ENCODE results near the gene FAAP20. TPM values are rescaled to one million over a fixed set of nuclear protein-coding genes. Genes with fewer than 3 reads are reported as not detected.

Gene FAAP20, protein sequence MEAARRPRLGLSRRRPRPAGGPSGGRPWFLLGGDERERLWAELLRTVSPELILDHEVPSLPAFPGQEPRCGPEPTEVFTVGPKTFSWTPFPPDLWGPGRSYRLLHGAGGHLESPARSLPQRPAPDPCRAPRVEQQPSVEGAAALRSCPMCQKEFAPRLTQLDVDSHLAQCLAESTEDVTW
- total RNA-seq, result 15.5 TPM

DNA sequence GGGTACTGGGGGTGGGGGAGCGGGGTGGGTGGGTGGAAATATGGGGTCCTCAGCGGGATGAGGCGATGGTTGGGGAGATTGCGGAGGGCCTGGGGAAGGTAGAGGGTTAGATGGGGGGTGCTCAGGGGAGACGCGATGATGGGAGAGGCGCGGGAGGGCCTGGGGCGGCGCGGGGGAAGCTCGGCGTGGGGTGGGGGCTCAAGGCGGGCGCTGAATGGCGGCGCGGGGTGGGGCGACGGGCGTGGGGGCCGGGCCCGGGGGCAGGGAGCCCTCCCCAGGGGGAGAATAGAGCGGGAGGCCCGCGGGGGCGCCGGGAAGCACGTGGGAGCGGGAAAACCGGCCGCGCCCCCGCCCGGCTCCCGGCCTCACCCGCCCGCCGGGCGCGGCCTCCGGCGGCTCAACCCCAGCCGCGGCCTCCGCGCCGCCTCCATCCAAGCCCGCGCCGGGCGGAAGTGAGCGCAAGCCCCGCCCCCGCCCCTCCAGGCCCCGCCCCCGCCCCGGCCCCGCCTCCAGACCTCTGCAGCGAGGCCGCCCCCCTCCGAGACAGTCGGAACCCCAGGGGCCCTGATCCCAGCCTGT lies at the start of gene FAAP20:
Gene FAAP20 (minus strand): TSS at position 454 of the 579 bp plus-strand sequence. CDS start 23 bp downstream, at position 431.
- peak; percentile 66 for DNase-seq

DNA sequence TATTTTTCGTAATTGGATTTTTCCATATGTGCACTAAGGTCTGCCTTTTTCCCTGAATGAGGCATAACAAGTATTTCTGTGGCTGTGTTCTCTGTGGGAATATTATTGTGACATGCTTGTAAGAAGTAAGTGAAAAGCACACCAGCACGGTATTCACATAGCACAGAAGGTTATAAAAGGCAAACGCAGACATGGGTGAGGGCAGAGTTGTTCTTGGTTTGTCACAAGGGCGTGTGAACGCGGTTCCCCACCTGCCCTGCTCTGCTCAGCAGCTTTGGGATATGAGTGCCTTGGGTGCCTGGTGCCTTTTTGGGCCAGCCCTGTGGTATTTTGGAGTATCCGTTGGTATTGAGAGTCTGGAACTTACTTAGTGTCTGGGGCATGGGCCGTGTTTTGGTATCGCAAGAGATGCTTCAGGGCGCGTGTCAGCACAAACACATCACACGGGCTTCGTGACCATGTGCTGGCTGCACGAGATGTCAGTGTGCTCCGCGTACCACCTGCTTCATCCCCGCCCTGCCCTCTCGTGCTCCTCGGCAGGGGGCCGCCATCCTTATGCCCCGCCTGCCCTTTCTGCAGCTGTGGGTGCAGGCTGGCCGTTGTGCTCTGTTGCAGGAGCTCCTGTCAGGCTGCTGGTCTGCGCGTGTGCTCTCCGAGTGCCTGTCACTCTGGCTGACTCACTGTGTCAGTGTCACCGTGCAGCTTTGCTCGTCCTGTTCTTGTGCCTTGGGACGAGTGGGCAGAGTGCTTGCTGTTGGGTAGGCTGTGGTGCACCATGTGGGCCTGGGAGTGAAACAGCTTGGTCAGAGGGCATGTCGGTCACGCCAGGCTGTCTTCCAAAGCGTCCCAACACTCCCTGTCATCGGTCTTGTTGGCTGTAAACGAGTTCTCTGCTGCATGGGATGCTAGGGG lies 48.5 kb upstream of the FAAP20 start:
- DNase-seq, result no peak

DNA sequence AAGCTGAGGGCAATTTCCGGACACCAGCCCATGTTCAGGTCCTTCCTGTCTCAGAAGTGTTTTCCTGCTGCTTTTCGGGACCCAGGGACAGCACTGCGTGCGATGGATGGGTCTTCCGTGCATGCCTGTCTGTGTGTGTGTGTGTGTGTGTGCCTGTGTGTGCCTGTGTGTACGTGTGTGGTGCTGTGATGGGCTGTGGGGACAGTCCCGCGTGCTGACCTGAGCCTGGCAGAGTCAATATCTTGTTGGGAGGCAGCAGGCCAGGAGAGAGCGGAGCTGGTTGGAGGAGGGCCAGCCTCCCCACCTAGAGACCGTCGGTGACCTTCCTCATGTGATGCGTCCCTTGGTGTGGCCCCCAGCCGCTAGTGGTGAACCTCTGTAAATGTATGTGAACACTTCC lies 47.2 kb upstream of the FAAP20 start:
- DNase-seq, result no peak

DNA sequence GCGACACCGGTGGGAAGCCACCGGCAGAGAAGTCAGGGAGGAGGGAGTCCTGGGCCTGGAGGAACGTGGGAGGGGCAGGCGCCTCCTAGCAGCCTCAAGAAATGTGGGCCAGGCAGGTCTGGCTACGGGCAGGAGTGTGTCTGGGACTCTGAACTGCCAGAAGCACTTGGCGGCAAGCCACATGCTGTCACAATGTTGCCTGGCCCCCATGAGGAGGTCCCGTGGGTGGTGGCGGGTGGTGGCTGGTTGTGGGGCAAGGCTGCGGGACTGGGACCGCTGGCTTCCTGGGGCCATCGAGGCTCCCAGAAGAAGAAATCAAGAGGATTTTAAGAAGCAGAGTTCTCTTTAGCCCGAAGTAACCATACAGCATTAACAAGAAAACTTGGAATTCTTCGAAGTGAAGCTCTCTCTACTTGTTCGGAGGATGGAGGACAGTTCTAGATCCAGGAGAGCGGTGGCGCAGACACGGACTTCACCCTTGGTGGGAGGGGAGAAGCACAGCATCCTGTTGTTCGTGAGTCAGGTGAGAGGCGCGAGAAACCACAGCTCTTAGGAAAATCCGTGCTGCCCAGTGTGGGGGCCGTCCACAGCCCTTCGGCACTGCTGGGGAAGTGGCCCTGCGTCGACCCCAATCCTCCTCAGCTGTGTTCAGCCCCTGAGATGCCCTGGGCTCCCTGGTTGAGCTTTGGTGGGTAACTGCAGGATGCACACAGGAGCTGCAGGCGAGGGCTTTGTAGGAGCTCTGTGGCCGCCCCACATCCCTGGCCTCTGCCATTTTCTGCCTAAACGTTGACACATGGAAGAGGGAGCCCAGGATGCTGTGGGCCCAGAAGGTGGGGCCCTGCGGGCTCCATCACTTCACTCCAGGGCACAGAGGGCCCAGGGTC lies 45.9 kb upstream of the FAAP20 start:
- no peak for DNase-seq

DNA sequence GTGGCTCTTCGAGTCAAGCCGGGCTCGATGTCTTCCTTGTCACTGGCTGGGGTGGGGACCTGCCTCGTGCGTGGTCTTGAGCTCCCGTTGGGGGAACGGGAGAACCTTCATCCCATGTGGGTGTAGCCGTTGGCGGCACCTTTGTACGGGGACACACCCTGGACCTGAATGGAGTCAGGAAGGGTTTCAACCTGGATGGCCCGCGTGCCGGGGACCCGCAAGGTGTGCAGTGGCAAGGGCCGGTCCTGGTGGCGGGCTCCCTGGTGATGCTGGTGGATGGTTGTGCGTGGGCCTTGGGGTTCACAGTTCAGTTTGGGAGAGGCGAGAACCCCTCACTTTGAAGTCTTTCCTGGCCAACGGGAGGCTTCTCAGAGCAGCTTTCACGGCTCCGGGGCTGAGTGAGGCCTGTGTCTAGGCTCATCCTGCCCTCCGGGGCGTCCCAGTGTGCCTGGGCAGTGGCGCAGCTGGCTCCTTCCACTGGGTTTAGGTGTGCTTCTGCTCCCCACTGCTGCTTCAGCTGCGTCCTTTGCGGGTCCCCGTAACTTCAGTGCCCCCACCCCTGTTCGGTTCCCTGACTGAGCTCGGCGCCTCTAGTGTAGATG lies 44.9 kb upstream of the FAAP20 start:
- no peak for DNase-seq

DNA sequence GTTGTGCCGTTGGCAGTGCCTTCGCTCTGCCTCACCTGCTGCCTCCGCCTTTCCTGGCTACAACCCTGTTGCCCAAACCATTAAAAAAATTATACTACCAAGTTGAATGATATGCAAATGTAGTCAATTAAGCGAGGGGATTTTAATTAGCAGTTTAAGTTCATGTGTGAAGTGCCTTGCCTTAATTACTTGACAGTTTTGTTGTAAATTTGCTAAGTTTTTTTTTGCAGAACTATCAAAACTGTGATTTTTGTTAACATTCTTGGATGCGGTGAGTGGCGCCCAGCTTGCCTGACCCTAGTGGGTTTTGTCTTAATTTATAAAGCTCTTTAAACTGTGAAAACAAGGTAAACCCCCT lies 44.4 kb upstream of the FAAP20 start:
- DNase-seq, result no peak

DNA sequence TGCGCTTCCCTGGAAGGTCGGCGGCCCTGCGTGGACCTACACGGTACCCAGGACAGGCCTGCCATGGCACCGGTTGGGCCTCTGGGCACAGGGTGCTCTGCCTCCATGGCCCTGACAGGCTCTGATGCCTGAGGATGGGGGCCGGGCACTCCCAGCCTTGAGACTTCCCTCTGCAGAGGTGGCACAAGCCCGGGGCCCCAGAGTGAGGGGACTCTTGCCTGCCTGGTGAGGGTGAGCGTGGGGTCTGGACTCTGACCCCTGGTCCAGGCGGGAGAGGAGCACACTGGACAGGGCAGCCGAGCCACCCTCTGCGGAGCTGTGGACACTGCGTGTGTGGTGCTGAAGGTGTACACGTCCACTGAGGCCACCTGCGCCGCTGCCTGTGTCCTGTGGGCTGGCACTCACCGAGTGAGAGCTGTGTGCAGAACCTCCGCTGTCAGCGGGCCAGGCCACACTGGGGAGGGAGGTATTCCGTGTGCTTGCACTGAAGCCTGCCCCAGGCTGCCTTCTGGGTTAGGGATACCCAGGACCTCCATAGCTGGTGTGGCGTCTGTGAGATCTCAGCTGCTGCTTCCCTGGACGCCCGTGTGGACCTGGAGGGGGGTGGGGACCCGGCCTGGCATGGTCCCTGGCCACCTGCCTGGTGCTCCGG lies 43.9 kb upstream of the FAAP20 start:
- no peak for DNase-seq

GRCh38 chr1:2237773-2238172 lies 43.2 kb upstream of the FAAP20 start:
- no peak for DNase-seq

DNA sequence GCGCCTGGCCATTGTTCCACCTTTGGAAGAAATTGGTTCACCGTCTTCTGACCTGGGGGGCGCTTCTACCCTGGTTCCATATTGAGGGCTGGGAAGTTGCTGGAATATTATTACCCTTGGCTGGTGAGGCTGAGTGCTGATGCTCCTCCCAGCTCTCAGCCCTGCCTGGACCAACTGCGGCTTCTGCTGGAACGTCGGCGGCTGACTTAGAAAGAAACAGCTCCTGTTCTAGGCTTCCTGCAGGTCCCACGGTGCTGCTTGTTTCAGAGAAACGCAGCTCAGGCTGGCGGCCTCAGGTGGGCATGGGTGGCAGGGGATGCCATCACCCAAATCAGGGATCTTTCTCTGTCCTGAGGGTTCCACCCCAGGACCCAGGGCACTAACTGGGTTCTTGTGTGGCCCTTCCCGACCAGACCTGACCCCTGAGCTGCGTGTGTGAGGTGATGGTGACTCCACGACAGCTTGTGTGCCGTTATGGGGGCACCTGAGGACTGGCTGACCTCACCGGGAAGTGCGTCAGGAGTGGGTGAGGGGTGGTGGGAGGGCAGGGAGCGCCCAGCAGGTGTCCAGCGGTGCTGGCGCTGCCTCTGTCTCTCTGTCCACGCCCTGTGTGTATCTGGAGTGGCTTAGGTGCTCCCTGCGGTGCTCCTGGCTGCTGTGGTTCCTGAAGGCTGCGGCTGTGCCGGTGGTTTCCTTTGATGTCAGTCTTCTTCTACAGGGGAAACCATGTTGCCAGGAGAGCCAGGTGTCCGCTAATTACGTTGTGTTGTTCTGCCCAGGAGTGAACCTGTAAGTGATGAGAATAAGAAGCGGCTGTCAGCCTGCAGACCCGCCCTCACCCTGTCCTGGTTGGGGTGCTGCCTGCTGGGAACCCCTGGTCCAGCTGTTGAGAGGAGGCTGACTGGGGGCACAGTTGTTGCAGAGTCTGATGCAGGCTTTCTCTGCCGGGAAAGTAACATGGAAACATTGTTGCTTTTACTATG lies 42.4 kb upstream of the FAAP20 start:
- DNase-seq, result no peak

GRCh38 chr1:2235300-2235998 lies 40.9 kb upstream of the FAAP20 start:
- no peak for DNase-seq

GRCh38 chr1:2234762-2235113 lies 40.2 kb upstream of the FAAP20 start:
- no peak for DNase-seq

GRCh38 chr1:2233997-2234761 lies 39.6 kb upstream of the FAAP20 start:
- peak; percentile 48 for DNase-seq

GRCh38 chr1:2233468-2233867 lies 38.9 kb upstream of the FAAP20 start:
- DNase-seq, result no peak

DNA sequence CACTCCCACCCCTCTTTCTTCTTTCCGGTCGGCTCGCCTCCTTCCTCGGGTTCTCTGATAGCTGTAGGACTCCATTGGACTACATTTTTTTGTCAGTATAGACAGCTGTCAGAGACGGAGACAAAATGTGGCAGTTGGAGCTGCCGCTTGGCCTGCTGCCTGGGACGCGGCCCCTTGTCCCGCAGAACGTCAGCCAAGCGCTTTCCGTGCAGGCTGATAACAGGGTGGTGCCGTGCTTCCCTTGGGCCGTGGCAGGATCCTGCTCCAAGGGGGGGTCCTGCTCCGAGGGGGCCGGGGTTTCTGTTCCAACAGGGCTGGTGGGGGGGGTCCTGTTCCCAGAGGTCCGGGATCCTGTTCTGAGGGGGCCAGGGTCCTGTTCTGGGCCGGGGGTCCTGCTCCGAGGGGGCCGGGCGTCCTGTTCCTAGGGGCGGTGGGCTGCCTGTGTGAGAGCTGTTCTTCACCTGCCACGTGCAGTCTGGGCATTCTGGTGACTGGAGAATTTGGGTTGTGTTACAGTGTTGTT lies 38.4 kb upstream of the FAAP20 start:
- DNase-seq, result no peak

DNA sequence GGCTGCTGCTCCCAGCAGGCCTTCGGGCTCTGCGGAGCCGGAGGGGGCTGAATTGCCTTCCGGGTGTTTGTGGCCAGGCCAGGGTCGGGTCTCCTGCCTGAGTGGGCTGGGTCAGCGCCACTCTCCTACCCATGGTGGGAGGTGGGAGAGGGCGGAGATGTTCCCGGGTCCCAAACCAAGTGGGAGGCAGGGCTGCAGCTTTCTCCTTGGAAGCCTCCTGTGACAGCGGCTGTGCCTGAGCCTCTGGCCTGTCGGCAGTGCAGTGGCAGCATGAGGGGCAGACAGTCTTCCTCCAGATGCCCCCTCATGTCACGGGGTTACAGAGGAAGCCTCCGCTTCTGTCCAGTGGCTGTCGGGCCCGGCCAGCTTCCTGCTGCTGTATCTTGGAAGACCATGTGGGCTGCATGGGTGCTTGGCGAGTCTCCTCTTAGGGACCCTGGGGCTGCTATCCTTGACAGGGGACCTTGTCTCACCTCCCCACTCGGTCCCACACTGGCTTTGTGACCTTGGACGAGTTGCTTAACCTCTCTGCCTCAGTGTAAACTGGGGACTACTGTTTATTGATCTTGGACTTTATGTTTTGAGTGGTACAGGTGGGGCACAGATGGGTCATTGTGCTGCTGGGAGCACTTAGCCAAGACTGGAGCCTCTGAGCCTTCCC lies 37.8 kb upstream of the FAAP20 start:
- DNase-seq, result no peak

DNA sequence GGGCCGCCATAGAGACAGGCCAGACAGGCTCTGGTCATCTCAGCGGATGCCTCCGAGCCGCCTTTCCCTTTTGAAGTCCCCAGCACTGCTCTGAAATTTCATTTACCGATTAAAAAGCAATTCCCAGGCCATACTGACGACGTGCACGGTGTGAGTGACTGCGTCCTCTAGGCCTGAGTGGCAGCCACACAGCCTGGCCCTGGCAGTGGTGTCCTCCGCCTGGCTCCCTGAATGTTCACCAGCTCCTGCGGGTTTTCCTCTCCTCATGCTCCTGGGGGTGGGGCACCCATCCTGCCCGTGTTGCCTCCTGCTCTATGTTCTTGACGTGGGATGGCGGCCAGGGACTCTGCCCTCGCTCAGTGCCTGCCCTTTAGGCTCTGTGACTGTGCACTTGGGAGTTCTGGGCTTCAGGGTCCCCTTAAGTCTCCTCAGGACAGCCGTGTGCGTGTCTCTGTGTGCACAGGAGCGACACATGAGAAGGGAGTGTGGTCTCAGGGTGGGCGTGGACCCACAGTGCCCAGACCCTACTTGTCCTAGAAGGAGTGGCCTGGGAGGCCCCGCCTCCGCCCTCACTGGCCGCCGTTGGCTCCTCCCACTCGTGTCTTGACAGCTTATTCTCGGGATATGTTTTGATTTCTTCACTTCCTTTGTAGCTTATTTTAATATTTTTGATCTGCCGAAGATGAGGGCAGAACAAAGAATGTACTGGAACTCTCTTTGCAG lies 37.1 kb upstream of the FAAP20 start:
- peak; percentile 40 for DNase-seq

DNA sequence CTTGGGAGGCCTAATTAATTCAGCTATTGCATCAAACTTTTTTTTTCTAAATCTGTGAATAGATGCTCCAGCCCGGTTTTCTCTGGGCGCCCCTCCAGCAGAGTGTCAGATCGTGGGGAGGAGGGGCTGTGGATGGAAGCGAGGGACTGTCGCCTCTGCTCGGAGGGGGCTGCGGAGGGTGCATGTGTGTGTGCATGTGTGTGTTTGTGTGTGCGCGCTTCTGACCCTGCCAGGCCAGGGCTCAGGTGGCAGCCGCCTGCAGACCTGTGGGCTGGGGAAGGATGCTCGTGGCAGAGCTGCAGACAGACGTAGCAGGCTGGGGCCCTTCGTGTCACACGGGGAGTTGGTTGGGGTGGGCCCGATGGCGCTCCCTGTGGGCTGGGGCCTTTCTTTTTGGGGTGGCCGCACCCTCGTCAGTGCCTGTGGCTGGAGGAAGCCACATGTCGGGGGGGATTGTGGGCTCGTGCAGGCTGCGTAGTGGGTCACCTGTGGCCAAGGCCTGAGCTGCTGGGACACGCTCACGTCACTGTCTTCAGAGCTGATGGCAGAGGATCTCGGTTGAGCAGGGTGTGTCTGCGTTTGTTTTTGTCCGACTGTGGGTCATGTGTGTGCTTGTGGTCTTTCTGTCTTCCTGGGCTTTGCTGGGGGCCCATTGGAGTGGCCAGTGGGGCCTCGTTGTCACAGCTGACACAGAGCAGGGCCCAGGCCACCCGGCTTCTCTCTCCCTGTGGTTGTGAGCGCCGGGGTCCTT lies 36.4 kb upstream of the FAAP20 start:
- peak; percentile 36 for DNase-seq

Measured in skin of body (tissue), 2 donors.